Erythroblast (primary cell): ENCODE data around the gene NEDD4L.

Source experiments
- GATA1 ChIP-seq: IDR thresholded peaks from 2 replicates; pipeline ENCODE4 v1.6.1; 2011; ENCODE audit warnings: low read depth, mild to moderate bottlenecking, control low read depth, low read length, moderate library complexity
- POLR2A ChIP-seq: IDR thresholded peaks from 2 replicates; pipeline ENCODE4 v1.6.1; 2011; ENCODE audit warnings: mild to moderate bottlenecking, low read length

GRCh38 chr18:58222432-58223125, 178.6 kb downstream of the NEDD4L start:
- TF ChIP-seq POLR2A (no peak), GATA1 (no peak)
